IPS DF 6.9 (cell line): ENCODE data around the gene CAPZB.

Experiments
- DNase-seq: peaks from one replicate; pipeline ENCODE4 v3.0.0-alpha.2; 2013; ENCODE audit warnings: low read depth, low spot score
- H3K27ac ChIP-seq: one replicate; pipeline ENCODE4 v1.5.1; 2013; ENCODE audit warnings: low read length, control low read depth
- H3K27me3 ChIP-seq: 2 replicates; pipeline ENCODE4 v1.6.1; 2013; ENCODE audit warnings: mild to moderate bottlenecking, low read length; ENCODE audit not compliant: control insufficient read depth, insufficient read depth
- H3K36me3 ChIP-seq: 2 replicates; pipeline ENCODE4 v1.6.1; 2013; ENCODE audit warnings: low read length; ENCODE audit not compliant: control insufficient read depth, insufficient read depth
- H3K4me1 ChIP-seq: 2 replicates; pipeline ENCODE4 v1.6.1; 2013; ENCODE audit warnings: low read length; ENCODE audit not compliant: control insufficient read depth, insufficient read depth
- H3K4me3 ChIP-seq: 2 replicates; pipeline ENCODE4 v1.5.1; 2013; ENCODE audit warnings: mild to moderate bottlenecking, low read length
- H3K9me3 ChIP-seq: 2 replicates; pipeline ENCODE4 v1.6.1; 2013; ENCODE audit warnings: low read length, inconsistent platforms; ENCODE audit not compliant: control insufficient read depth, insufficient read depth
- WGBS: extraction: QIAGEN DNeasy Blood & Tissue Kit; methylation state at CpG from one replicate; pipeline ENCODE4 v1.1.7; 2013; ENCODE audit warnings: mixed read lengths, missing lambda C conversion rate; ENCODE audit not compliant: insufficient read length, insufficient coverage; 5-methylcytosine and 5-hydroxymethylcytosine counted together

The CAPZB gene

GRCh38 chr1:19340387-19340937, 144.9 kb downstream of the CAPZB start:
- H3K9me3 ChIP-seq = no peaks in the 10 kb centered on the region
- H3K4me3 ChIP-seq = no peak overlapping the region
- no peak overlapping the region for H3K27ac ChIP-seq
- no peaks in the 10 kb centered on the region for H3K27me3 ChIP-seq
- H3K4me1 ChIP-seq = peaks cover 5% of the 10 kb centered on the region; the same call in 1 of the 2 replicates
- peaks cover 9% of the 10 kb centered on the region for H3K36me3 ChIP-seq
- WGBS = no CpG with 5 or more reads among the region's 14 CpGs
- DNase-seq = no peak

- Histone ChIP-seq H3K27ac (no peak overlapping the region), H3K9me3 (no peaks in the 10 kb centered on the region), H3K36me3 (peaks cover 9% of the 10 kb centered on the region), H3K4me3 (no peak overlapping the region), H3K27me3 (no peaks in the 10 kb centered on the region), H3K4me1 (peaks cover 5% of the 10 kb centered on the region; the same call in 1 of the 2 replicates)
- DNase-seq = no peak
- no CpG with 5 or more reads among the region's 19 CpGs for WGBS
Observed at GRCh38 chr1:19339214-19339861, 146.0 kb downstream of the CAPZB start.

- Histone ChIP-seq H3K9me3 (no peaks in the 10 kb centered on the region), H3K27me3 (no peaks in the 10 kb centered on the region), H3K4me3 (no peak overlapping the region), H3K4me1 (peaks cover 5% of the 10 kb centered on the region; the same call in 1 of the 2 replicates), H3K36me3 (peaks cover 5% of the 10 kb centered on the region), H3K27ac (no peak overlapping the region)
- DNase-seq = peak; percentile 54
- no CpG with 5 or more reads among the region's 27 CpGs for WGBS
Observed at GRCh38 chr1:19338323-19338762, 147.0 kb downstream of the CAPZB start.

DNA sequence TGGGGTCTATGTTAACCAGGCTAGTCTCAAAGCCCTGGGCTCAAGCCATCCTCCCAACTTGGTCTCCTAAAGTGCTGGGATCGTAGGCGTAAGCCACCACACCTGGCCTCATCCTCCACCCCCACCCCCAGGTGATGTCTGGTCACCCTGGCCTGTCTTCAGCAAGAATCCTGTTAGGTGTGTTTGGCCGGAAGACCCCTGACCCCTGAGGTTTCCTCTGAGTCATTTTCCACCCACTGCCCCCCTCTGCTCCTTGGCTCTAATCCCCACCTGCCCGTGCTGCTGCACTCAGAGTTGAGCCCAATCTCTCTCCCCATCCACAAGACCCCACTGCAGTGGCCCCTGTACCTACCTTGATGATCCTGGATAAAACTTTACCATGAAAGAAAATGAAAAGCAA, 148.1 kb downstream of the CAPZB start:
- no peak for DNase-seq
- 0 out of 2 replicates have a peak, but pooled peaks cover 2% of the 10 kb centered on the region for H3K36me3 ChIP-seq
- H3K4me1 ChIP-seq = peaks cover 5% of the 10 kb centered on the region; the same call in 1 of the 2 replicates
- no peaks in the 10 kb centered on the region for H3K9me3 ChIP-seq
- no CpG with 5 or more reads among the region's 4 CpGs for WGBS
- H3K27me3 ChIP-seq = no peaks in the 10 kb centered on the region
- no peak overlapping the region for H3K4me3 ChIP-seq
- H3K27ac ChIP-seq = no peak overlapping the region

DNA sequence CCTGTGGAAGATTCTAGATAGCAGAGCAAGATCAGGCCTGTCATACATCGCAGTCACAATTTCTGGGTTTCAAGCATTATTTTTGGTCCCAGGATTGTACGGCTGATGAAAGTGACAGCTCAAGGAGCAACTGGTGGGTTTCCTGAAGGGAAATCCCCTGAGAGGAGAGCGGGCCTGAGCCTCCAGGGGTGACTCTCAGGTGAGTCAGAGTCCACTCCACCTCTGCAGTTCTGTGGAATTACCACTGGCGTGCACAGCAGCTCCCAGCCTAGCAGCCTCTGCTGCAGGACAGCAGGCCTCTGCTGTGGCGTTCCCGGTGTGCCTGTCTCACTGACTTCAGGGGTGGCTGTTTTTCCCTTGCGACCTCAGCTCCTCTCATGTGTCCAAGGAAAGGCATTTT, 148.8 kb downstream of the CAPZB start:
- WGBS = no CpG with 5 or more reads among the region's 7 CpGs
- Histone ChIP-seq H3K36me3 (no peaks in the 10 kb centered on the region), H3K4me1 (peaks cover 5% of the 10 kb centered on the region; the same call in 1 of the 2 replicates), H3K27me3 (no peaks in the 10 kb centered on the region), H3K9me3 (no peaks in the 10 kb centered on the region), H3K27ac (no peak overlapping the region), H3K4me3 (no peak overlapping the region)
- no peak for DNase-seq

DNA sequence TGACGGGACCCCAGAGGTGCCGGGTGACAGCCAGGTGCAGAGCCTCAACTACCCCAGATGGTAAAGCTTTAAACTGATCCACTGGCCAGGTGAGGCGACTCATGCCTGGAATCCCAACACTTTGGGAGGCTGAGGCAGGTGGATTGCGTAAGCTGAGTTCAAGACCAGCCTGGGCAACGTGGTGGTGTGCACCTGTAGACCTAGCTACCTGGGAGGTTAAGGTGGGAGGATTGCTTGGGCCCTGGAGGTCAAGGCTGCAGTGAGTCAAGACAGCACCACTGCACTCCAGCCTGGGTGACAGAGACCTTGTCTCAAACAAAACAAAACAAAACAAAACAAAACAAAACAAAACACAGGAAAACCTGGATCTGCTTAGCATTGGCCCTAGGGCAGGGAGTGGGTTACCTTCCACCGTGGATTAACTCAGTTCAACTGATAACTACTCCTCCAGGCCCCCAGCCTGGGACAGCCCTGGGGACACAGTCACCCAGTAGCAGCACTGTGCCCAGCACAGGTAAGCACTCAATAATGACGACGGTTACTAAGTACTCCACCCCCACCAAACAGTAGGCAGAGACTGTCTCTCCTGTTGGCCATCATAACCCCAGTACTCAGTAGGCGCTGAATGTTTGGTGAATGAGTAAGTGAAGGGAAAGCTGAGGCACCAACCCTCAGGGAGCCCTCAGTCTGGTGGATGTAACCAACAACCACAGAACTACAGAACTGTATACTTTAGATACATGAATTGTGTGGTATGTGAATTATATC, 151.6 kb downstream of the CAPZB start:
- no peaks in the 10 kb centered on the region for H3K4me1 ChIP-seq
- H3K36me3 ChIP-seq = no peaks in the 10 kb centered on the region
- no peak overlapping the region for H3K4me3 ChIP-seq
- H3K9me3 ChIP-seq = no peaks in the 10 kb centered on the region
- WGBS = no CpG with 5 or more reads among the region's 9 CpGs
- no peaks in the 10 kb centered on the region for H3K27me3 ChIP-seq
- no peak overlapping the region for H3K27ac ChIP-seq
- DNase-seq = no peak

- no peak for DNase-seq
- no peaks in the 10 kb centered on the region for H3K4me1 ChIP-seq
- H3K27ac ChIP-seq = no peak overlapping the region
- H3K9me3 ChIP-seq = no peaks in the 10 kb centered on the region
- H3K27me3 ChIP-seq = no peaks in the 10 kb centered on the region
- H3K36me3 ChIP-seq = peaks cover 6% of the 10 kb centered on the region; the same call in 1 of the 2 replicates
- no CpG with 5 or more reads among the region's 12 CpGs for WGBS
- H3K4me3 ChIP-seq = no peak overlapping the region
Observed at GRCh38 chr1:19332832-19333231, 152.5 kb downstream of the CAPZB start.

DNA sequence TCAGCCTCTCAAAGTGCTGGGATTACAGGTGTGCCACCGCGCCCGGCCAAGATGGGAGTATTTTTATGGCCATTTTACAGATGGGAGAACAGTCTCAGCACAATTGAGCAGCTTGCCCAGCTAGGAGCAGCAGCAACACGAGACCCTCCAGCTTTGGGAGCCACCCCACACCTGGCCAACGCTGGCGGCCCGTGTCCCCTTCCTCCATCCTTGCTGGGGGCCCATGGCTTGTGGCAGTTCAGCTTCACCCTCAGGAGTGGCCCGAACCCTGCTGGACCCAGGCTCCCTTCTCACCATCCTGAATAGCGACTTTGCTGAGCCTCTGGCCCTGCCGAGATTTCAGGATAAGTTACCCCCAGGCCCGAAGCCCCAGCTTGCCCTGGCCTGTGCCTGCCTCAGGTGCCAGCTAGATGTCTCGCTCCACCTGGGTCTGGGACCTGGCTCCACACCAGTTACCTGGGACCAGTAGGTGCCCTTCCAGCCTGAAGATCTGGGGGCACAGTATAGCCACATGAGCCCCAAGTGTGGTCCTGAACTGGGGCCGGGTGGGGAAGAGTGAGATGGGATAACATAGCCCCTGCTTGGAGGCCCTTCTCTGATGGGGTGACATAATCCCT, 154.0 kb downstream of the CAPZB start:
- no CpG with 5 or more reads among the region's 13 CpGs for WGBS
- H3K36me3 ChIP-seq = peaks cover 13% of the 10 kb centered on the region
- no peak for DNase-seq

DNA sequence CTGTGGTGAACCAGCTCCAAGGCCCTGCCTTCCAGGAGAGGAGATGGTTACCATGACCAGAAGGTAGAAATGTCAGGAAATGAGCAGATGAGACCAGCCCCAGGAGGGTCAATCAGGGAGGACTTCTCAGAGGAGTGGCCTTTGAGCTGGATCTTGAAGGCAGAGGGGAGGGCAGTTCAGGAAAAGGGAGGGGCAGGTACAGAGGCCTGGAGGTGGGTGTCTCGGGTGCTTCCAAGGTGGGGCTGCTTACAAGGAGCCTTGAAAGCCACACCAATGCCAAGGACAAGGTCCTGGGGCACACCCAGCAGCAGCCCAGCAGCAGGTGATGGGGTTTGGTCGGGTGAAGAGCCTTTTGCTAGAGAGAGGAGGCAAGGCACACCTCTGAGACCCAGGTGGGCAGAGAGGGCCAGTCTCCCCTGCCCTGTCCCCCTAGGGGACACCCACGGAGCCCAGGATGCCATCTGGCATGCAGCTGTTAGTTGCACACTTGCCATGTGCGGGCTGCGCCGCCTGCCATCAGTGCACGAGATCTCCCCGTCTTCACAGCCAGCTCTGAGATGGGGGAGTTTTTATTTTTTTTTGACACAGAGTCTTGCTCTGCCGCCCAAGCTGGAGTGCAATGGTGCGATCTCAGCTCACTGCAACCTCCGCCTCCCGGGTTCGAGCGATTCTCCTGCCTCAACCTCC, 154.7 kb downstream of the CAPZB start:
- no peak overlapping the region for H3K4me3 ChIP-seq
- H3K9me3 ChIP-seq = no peaks in the 10 kb centered on the region
- no peak overlapping the region for H3K27ac ChIP-seq
- no CpG with 5 or more reads among the region's 14 CpGs for WGBS
- no peak for DNase-seq
- H3K4me1 ChIP-seq = no peaks in the 10 kb centered on the region
- no peaks in the 10 kb centered on the region for H3K27me3 ChIP-seq
- peaks cover 13% of the 10 kb centered on the region for H3K36me3 ChIP-seq

More for the DNA sequence above, 154.0 kb downstream of the CAPZB start:
- Histone ChIP-seq H3K9me3 (no peaks in the 10 kb centered on the region), H3K27me3 (no peaks in the 10 kb centered on the region), H3K27ac (no peak overlapping the region), H3K4me1 (no peaks in the 10 kb centered on the region), H3K4me3 (no peak overlapping the region)

DNA sequence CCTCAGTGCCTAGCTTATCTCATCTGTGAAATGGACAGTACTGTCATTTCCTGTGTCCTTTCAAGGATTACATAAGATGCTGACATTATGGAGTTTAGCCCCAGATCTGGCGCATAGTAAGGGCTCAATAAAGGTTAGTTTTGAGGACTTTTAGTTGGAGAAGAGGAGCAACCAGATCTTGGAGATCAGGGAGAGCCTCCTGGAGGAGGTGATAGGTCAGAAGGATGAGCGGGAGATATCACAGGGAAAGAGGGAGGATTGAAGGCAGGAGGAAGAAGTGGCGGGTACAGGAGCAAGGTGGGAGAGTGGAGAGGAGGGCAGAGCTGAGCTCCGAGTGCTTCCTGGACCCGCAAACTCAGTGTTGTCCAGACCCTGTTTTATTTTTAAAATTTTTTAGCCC, 155.7 kb downstream of the CAPZB start:
- Histone ChIP-seq H3K4me3 (no peak overlapping the region), H3K27me3 (no peaks in the 10 kb centered on the region), H3K9me3 (no peaks in the 10 kb centered on the region), H3K27ac (no peak overlapping the region), H3K36me3 (peaks cover 17% of the 10 kb centered on the region), H3K4me1 (no peaks in the 10 kb centered on the region)
- no peak for DNase-seq
- WGBS = no CpG with 5 or more reads among the region's 5 CpGs
